Stimulated activated CD4-positive, alpha-beta T cell treated with anti-CD3 and anti-CD28 coated beads, Interleukin-1b, Interleukin-23, amount 100 ng/mL, for 48 hours (primary cell): ENCODE data around the gene TREX2.

Experiments
- DNase-seq: peaks from one replicate; pipeline ENCODE4 v3.0.0-alpha.2; 2020

The TREX2 gene

GRCh38 chrX:153433781-153434285 lies 12.0 kb downstream of the TREX2 start:
- no peak for DNase-seq

GRCh38 chrX:153433161-153433680 lies 12.6 kb downstream of the TREX2 start:
- no peak for DNase-seq

GRCh38 chrX:153430796-153431195 lies 15.1 kb downstream of the TREX2 start:
- no peak for DNase-seq

GRCh38 chrX:153426204-153426603 lies 19.7 kb downstream of the TREX2 start:
- no peak for DNase-seq

GRCh38 chrX:153423652-153424051 lies 22.2 kb downstream of the TREX2 start:
- DNase-seq = no peak

GRCh38 chrX:153421856-153422255 lies 24.0 kb downstream of the TREX2 start:
- DNase-seq = no peak

- no peak for DNase-seq
Measured at GRCh38 chrX:153420851-153421599, 24.8 kb downstream of the TREX2 start.

- no peak for DNase-seq
Measured at GRCh38 chrX:153417637-153418036, 28.2 kb downstream of the TREX2 start.

- no peak for DNase-seq
Measured at GRCh38 chrX:153416781-153417450, 28.9 kb downstream of the TREX2 start.

GRCh38 chrX:153414856-153415510 lies 30.9 kb downstream of the TREX2 start:
- no peak for DNase-seq

- no peak for DNase-seq
Measured at GRCh38 chrX:153413731-153414130, 32.1 kb downstream of the TREX2 start.

GRCh38 chrX:153412746-153413720 lies 32.8 kb downstream of the TREX2 start:
- DNase-seq = no peak

GRCh38 chrX:153411988-153412574 lies 33.8 kb downstream of the TREX2 start:
- DNase-seq = no peak

GRCh38 chrX:153411255-153411987 lies 34.4 kb downstream of the TREX2 start, which contains the start of gene ZFP92:
TSS of gene ZFP92 (plus strand) at chrX:153411472. CDS start at chrX:153418323, 6,851 bp downstream.
- peak; percentile 4 for DNase-seq

GRCh38 chrX:153410888-153411254 lies 35.0 kb downstream of the TREX2 start:
- no peak for DNase-seq

GRCh38 chrX:153410373-153410772 lies 35.5 kb downstream of the TREX2 start:
- DNase-seq = no peak

- DNase-seq = no peak
Measured at GRCh38 chrX:153409414-153410101, 36.3 kb downstream of the TREX2 start.

- DNase-seq = no peak
Measured at GRCh38 chrX:153408871-153409351, 36.9 kb downstream of the TREX2 start.

- no peak for DNase-seq
Measured at GRCh38 chrX:153408221-153408721, 37.6 kb downstream of the TREX2 start.

- no peak for DNase-seq
Measured at GRCh38 chrX:153407736-153408135, 38.1 kb downstream of the TREX2 start.
